ENCODE measurements around the gene EPN1. TPM values are rescaled to one million over a fixed set of nuclear protein-coding genes. Genes with fewer than 3 reads are reported as not detected.

The EPN1 gene
- total and polyA plus RNA-seq, 2 donors from 2014 or later, result 138 to 145 TPM

DNA sequence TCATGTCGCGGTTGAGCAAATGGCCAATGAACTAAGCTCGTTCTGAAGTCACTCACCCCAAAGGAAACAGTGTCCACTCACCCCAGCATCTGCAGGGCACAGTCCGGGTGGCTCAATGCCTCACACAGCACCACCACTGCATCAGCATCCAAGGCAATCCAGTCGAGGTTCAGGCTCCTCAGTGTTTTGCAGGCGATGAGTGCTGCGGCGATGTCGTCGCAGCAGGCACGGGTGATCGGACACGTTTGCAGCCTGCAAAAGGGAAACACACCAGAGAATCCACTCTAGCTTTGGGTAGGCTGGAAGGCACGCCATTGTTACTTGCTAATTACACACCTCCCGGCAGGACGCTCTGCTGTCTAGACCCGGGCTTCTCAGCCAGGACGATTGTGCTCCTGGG lies 36.7 kb downstream of the EPN1 start:
- TF ChIP-seq CTCF (IDR thresholded peaks at IDR 0.05; ENCODE audit: borderline replicate concordance, extremely low read depth, insufficient read depth), result no peak
- no peak overlapping the region for H3K4me3 ChIP-seq (ENCODE audit: low read length in 3 of 3)
- H3K9ac ChIP-seq (ENCODE audit: low read length in 3 of 3), result no peak overlapping the region
- no peaks in the 10 kb centered on the region for H3K27me3 ChIP-seq (ENCODE audit: control insufficient read depth, insufficient read depth, low read length)
- no peaks in the 10 kb centered on the region for H3K9me3 ChIP-seq (ENCODE audit: control insufficient read depth in 2 of 3, insufficient read depth in 1 of 3, low read length in 3 of 3)
- H3K36me3 ChIP-seq (ENCODE audit: control insufficient read depth in 2 of 3, insufficient read depth in 3 of 3, low read length in 3 of 3), result no peaks in the 10 kb centered on the region
- H3K27ac ChIP-seq (ENCODE audit: low read depth in 2 of 2, low read length in 2 of 2), result no peak overlapping the region
- no peak for DNase-seq
- intact Hi-C loops (cut with DNase I), result no loop called here
- no peak for FAIRE-seq
- no peaks in the 10 kb centered on the region for H3K4me1 ChIP-seq (ENCODE audit: control insufficient read depth in 2 of 3, insufficient read depth in 2 of 3, low read depth in 1 of 3, low read length in 3 of 3)

DNA sequence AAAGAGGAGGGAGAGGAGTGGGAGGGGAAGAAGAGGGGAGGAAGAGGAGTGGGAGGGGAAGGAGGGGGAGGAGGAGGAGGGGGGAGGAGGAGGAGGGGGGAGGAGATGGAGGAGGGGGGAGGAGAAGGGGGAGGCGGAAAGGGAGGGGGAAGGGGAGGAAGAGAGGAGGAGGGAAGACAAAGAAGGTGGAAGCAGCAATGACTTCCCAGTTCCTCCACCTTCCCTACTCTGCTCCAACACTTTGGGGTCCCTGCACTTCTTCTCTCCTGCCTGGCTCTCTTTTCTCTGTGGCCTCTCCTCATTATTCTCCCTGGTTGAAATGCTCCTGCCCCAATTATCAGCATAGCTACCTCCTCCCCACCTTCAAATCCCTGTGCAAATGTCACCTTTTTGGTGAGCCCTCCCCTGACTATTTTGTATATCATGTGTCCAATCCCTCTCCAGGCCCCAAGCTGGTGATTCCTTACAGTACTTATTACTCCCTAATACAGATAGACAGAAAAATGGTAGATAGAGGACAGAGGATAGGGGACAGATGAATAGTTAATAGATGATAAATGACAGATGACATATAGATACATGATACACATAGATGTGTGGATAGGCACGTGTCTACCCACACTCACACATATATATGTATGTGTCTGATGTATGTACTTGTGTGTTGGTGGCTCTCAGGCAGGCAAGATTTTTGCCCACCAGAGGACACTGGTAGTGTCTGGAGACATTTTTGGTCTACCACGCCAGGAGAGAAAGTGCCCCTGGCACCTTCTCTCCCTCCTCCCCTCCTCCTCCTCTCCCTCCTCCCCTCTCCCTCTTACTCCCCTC lies 38.0 kb downstream of the EPN1 start:
- H3K36me3 ChIP-seq (ENCODE audit: control insufficient read depth in 2 of 3, insufficient read depth in 3 of 3, low read length in 3 of 3), result no peaks in the 10 kb centered on the region
- no peak overlapping the region for H3K27ac ChIP-seq (ENCODE audit: low read depth in 2 of 2, low read length in 2 of 2)
- H3K27me3 ChIP-seq (ENCODE audit: control insufficient read depth, insufficient read depth, low read length), result no peaks in the 10 kb centered on the region
- FAIRE-seq, result no peak
- intact Hi-C loops (cut with DNase I), result no loop called here
- DNase-seq, result no peak
- H3K9me3 ChIP-seq (ENCODE audit: control insufficient read depth in 2 of 3, insufficient read depth in 1 of 3, low read length in 3 of 3), result no peaks in the 10 kb centered on the region
- no peak for TF ChIP-seq CTCF (IDR thresholded peaks at IDR 0.05; ENCODE audit: borderline replicate concordance, extremely low read depth, insufficient read depth)
- no peak overlapping the region for H3K9ac ChIP-seq (ENCODE audit: low read length in 3 of 3)
- no peaks in the 10 kb centered on the region for H3K4me1 ChIP-seq (ENCODE audit: control insufficient read depth in 2 of 3, insufficient read depth in 2 of 3, low read depth in 1 of 3, low read length in 3 of 3)
- H3K4me3 ChIP-seq (ENCODE audit: low read length in 3 of 3), result no peak overlapping the region

DNA sequence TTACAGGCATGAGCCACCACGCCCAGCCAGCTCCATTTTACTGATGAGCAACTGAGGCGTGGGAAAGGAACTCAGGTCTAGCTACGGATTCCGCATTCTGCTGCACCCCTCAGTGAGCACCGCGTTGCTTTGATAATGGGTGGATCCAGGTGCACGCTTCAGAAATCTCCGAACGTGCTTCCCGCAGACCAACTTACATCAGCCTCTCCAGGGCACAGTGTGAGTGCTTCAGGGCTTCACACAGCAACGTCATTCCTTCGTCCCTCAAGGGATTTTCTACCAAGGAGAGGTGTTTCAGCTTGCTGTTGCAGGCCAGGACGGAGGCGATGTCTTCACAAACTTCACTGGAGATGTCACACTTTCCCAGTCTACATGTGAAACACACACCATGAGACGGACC lies 41.5 kb downstream of the EPN1 start:
- H3K9me3 ChIP-seq (ENCODE audit: control insufficient read depth in 2 of 3, insufficient read depth in 1 of 3, low read length in 3 of 3), result no peaks in the 10 kb centered on the region
- H3K27me3 ChIP-seq (ENCODE audit: control insufficient read depth, insufficient read depth, low read length), result no peaks in the 10 kb centered on the region
- no peak overlapping the region for H3K27ac ChIP-seq (ENCODE audit: low read depth in 2 of 2, low read length in 2 of 2)
- no peaks in the 10 kb centered on the region for H3K4me1 ChIP-seq (ENCODE audit: control insufficient read depth in 2 of 3, insufficient read depth in 2 of 3, low read depth in 1 of 3, low read length in 3 of 3)
- no peak overlapping the region for H3K4me3 ChIP-seq (ENCODE audit: low read length in 3 of 3)
- FAIRE-seq (no peak), DNase-seq (no peak)
- H3K36me3 ChIP-seq (ENCODE audit: control insufficient read depth in 2 of 3, insufficient read depth in 3 of 3, low read length in 3 of 3), result no peaks in the 10 kb centered on the region
- H3K9ac ChIP-seq (ENCODE audit: low read length in 3 of 3), result no peak overlapping the region
- intact Hi-C loops (cut with DNase I), result no loop called here
- no peak for TF ChIP-seq CTCF (IDR thresholded peaks at IDR 0.05; ENCODE audit: borderline replicate concordance, extremely low read depth, insufficient read depth)
